HEK293 (cell line): ENCODE results near the gene ZNF692.
"Not testable (repeated sequence)": the region's sequence is repeated elsewhere in the genome, so short reads cannot be mapped to it uniquely, and the experiment has no call there.

Source experiments
- CTCF ChIA-PET: fragments of 350-600 bp; formaldehyde crosslinking; extraction: SDS; loops from one replicate; lab custom pipeline; 2021; ENCODE audit warnings: antibody characterized with exemption; lab: Yijun Ruan, JAX
- POLR2A ChIA-PET: fragments of 300-600 bp; formaldehyde crosslinking; extraction: SDS; loops from one replicate; lab custom pipeline; 2020; ENCODE audit warnings: antibody characterized with exemption, inconsistent platforms; lab: Yijun Ruan, JAX
- H3K27ac ChIP-seq: fragments of 200-500 bp; sonication (Bioruptor generic); 2 replicates; pipeline ENCODE4 v1.5.1; 2014; ENCODE audit warnings: low read depth, low read length, control low read depth, inconsistent platforms; ENCODE audit errors: extremely low read depth
- H3K36me3 ChIP-seq, 2 experiments: fragments of 200-500 bp in 1 of 2; sonication (Bioruptor generic) in 1 of 2; 1 replicate in 1 of 2; 2 replicates in 1 of 2; pipeline ENCODE4 v1.5.1; 2014 to 2017; ENCODE audit warnings: inconsistent platforms in 2 of 2, low read length in 2 of 2; ENCODE audit not compliant: control insufficient read depth in 2 of 2, insufficient read depth in 1 of 2
- H3K4me1 ChIP-seq: fragments of 200-500 bp; sonication (Bioruptor generic); 2 replicates; pipeline ENCODE4 v1.5.1; 2014; ENCODE audit warnings: mild to moderate bottlenecking, low read length, inconsistent platforms; ENCODE audit not compliant: control insufficient read depth, insufficient read depth
- H3K4me3 ChIP-seq: 2 replicates; pipeline ENCODE4 v1.5.1; 2011; ENCODE audit warnings: low read depth, mild to moderate bottlenecking, control low read depth, low read length, moderate library complexity
- H3K9me3 ChIP-seq: fragments of 200-500 bp; sonication (Bioruptor generic); 2 replicates; pipeline ENCODE4 v1.5.1; 2014; ENCODE audit warnings: low read depth, low read length, inconsistent platforms; ENCODE audit not compliant: control insufficient read depth, insufficient read depth
- ZNF112 ChIP-seq: fragments of 450-650 bp; formaldehyde crosslinking; IDR thresholded peaks from 2 replicates; pipeline ENCODE4 v1.5.0; 2017; ENCODE audit warnings: missing biosample characterization, missing genetic modification characterization
- ZNF341 ChIP-seq: fragments of 450-650 bp; formaldehyde crosslinking; IDR thresholded peaks from 2 replicates; pipeline ENCODE4; 2016; ENCODE audit warnings: low read depth, missing biosample characterization, missing genetic modification characterization
- ZNF416 ChIP-seq: fragments of 450-650 bp; formaldehyde crosslinking; IDR thresholded peaks from 2 replicates; pipeline ENCODE4 v1.5.1; 2016; ENCODE audit warnings: missing biosample characterization, missing genetic modification characterization
- ZNF501 ChIP-seq: fragments of 450-650 bp; formaldehyde crosslinking; IDR thresholded peaks from 2 replicates; pipeline ENCODE4 v1.5.1; 2016; ENCODE audit warnings: missing biosample characterization, missing genetic modification characterization
- ZNF561 ChIP-seq: fragments of 450-650 bp; IDR thresholded peaks from 2 replicates; pipeline ENCODE4 v1.5.1; 2018; ENCODE audit warnings: missing biosample characterization, missing genetic modification characterization, borderline replicate concordance
- ZNF654 ChIP-seq: fragments of 450-650 bp; formaldehyde crosslinking; IDR thresholded peaks from 2 replicates; pipeline ENCODE4 v1.5.1; 2016; ENCODE audit warnings: low read depth, missing biosample characterization, missing genetic modification characterization
- ZNF677 ChIP-seq: fragments of 450-650 bp; IDR thresholded peaks from 2 replicates; pipeline ENCODE4 v1.5.0; 2018; ENCODE audit warnings: missing biosample characterization, mild to moderate bottlenecking, missing genetic modification characterization, moderate library complexity
- ZNF785 ChIP-seq: fragments of 450-650 bp; formaldehyde crosslinking; IDR thresholded peaks from 2 replicates; pipeline ENCODE4 v1.5.1; 2016; ENCODE audit warnings: missing biosample characterization, missing genetic modification characterization
- TF ChIP-seq, protein P1 (sequence below): fragments of 450-650 bp; formaldehyde crosslinking; IDR thresholded peaks from 2 replicates; pipeline ENCODE4 v1.5.1; 2016; ENCODE audit warnings: missing biosample characterization, missing genetic modification characterization, borderline replicate concordance

Gene ZNF692

DNA sequence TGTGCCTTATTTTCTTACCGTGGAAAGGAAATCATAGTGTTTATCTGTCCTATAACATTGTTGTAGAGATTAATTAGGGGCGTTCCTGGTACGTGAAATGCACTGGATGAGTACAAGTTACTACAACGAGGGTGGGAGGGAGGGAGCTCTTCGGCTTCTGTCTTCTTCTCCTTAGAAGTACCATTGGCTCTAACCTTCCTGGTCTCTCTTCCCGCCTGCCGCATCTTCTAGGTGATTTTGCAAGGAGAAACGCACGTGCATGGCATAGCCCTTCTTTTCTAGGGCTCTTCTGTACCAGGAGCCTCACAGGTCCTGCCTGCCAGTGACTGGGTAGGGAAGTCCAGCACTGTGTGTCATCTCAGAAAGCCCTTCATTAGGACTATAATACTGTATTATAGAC, 50.0 kb downstream of the ZNF692 start:
- H3K27ac ChIP-seq, result no peak overlapping the region
- no peaks in the 10 kb centered on the region for H3K9me3 ChIP-seq
- ChIA-PET POLR2A (no interaction called here), CTCF (interaction anchor here (0.6 to 1.0 kb wide), 2 partner anchors 8 to 186 kb away, joined by 3 read pairs; no protein-coding TSS in a partner anchor)
- H3K4me1 ChIP-seq, result no peaks in the 10 kb centered on the region
- H3K4me3 ChIP-seq, result no peak overlapping the region
- no peak for TF ChIP-seq ZNF677
- H3K36me3 ChIP-seq, result peaks cover 0 to 17% of the 10 kb centered on the region in 2 experiments; a peak in 1 of 3 replicates

DNA sequence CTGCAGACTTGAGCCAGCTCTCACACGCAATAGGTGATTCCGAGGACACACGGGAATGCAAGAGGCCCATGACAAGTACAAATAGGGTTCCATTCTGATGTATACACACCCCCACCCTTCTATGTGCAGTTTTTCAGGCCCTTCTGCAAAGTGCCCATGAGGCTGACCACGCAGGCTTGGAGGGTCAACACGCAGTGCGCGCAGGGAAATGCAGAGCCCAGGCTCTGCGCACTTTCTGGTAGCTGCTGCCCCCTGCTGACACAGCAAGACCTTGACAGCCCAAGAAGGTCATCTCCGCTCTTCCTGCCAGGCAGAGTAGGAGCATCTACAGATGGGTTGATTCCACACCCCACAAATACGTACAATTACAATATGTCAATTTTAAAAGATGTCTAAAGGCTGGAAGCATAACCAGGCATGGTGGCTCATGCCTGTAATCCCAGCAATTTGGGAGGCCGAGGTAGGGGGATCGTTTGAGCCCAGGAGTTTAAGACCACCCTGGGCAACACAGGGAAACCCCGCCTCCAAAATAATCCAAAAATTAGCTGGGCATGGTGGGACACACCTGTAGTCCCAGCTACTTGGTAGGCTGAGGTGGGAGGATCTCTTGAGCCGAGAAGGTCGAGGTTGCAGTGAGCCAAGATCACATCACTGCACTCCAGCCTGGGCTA, 51.7 kb downstream of the ZNF692 start:
- CTCF ChIA-PET, result interaction anchor here (0.6 to 3.5 kb wide), 5 partner anchors 114 to 397 kb away, joined by 3 to 25 read pairs (median 4); no protein-coding TSS in a partner anchor
- Histone ChIP-seq H3K4me3 (no peak overlapping the region), H3K27ac (no peak overlapping the region)

DNA sequence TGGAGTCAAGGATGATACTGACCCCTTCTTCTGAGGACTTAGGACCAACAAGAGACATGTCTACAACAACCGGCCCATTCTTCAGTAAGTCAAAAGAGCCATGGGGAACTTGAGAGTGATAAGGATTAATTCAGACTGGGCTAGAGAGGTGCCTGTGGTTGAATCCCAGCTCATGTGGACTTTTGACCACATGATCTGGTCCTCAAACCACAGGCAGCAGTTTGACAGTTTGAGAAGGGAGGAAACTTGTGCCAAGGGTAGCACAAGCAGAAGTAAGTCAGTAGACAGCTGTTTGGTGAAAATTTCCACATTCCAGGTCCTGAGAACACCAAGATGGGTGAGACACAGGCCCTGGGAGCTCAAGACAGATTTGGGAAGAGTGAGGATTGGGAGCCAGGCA, 53.0 kb downstream of the ZNF692 start:
- Histone ChIP-seq H3K4me3 (no peak overlapping the region), H3K27ac (no peak overlapping the region), H3K9me3 (no peaks in the 10 kb centered on the region), H3K36me3 (no peaks in the 10 kb centered on the region), H3K4me1 (no peaks in the 10 kb centered on the region)
- TF ChIP-seq ZNF785, result no peak
- no peak for TF ChIP-seq ZNF416 (tag by site-specific recombination)
- TF ChIP-seq, protein P1, sequence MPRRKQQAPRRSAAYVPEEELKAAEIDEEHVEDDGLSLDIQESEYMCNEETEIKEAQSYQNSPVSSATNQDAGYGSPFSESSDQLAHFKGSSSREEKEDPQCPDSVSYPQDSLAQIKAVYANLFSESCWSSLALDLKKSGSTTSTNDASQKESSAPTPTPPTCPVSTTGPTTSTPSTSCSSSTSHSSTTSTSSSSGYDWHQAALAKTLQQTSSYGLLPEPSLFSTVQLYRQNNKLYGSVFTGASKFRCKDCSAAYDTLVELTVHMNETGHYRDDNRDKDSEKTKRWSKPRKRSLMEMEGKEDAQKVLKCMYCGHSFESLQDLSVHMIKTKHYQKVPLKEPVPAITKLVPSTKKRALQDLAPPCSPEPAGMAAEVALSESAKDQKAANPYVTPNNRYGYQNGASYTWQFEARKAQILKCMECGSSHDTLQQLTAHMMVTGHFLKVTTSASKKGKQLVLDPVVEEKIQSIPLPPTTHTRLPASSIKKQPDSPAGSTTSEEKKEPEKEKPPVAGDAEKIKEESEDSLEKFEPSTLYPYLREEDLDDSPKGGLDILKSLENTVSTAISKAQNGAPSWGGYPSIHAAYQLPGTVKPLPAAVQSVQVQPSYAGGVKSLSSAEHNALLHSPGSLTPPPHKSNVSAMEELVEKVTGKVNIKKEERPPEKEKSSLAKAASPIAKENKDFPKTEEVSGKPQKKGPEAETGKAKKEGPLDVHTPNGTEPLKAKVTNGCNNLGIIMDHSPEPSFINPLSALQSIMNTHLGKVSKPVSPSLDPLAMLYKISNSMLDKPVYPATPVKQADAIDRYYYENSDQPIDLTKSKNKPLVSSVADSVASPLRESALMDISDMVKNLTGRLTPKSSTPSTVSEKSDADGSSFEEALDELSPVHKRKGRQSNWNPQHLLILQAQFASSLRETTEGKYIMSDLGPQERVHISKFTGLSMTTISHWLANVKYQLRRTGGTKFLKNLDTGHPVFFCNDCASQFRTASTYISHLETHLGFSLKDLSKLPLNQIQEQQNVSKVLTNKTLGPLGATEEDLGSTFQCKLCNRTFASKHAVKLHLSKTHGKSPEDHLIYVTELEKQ (tag by site-specific recombination), result no peak
- no peak for TF ChIP-seq ZNF341 (tag by site-specific recombination)
- TF ChIP-seq ZNF112 (tag by site-specific recombination), result no peak
- CTCF ChIA-PET, result interaction anchor here (1.2 to 3.5 kb wide), 2 partner anchors 183 to 186 kb away, joined by 3 to 25 read pairs; no protein-coding TSS in a partner anchor
- POLR2A ChIA-PET, result no interaction called here

More for the DNA sequence above, 51.7 kb downstream of the ZNF692 start:
- peaks cover 0 to 5% of the 10 kb centered on the region in 2 experiments; a peak in 1 of 3 replicates for H3K36me3 ChIP-seq
- TF ChIP-seq ZNF561 (tag by site-specific recombination) (no peak), ZNF654 (tag by site-specific recombination) (peak; percentile 36)
- no peaks in the 10 kb centered on the region for H3K4me1 ChIP-seq
- POLR2A ChIA-PET, result no interaction called here
- no peaks in the 10 kb centered on the region for H3K9me3 ChIP-seq

DNA sequence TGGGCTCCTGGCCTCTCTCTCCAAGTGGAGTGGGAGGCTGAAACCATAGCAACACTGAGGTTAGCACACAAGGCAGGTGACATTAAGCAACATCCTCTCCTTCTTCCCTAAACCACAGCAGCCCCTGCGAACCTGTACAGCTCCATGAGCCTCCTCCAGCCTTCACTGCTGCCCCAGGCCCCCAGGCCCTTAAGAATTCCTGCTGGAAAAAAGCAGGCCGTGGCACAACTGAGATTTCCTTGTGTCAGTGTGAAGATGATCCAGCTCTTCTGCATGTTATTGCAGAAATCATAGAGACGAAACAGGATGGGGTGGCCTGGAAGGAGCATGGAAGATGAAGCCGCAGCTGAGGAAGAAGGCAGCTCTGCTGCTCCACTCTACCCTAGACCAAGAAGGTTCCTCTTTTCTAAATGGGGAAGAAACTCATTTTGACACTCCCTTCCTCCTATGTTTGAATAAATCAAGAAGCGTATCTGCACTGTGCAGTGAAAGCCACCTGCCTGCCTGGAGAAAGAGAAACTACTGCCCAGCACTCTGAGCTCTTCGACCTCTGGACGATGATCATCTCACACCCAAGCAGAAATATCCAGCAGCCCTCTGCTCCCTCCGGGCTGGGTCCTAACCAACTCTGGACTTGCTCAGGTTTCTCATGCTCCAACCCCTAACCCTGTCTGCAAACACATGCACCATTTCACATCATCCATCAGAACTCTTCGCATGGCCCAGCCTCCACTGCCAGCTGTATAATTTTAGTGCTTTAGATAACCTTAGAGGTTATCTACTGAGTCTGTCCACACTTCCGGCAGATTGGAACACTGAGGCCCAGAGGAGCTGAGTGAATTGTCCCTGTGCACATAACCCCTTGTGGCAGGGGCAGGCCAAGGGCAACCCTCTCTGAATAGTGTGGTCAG, 53.9 kb downstream of the ZNF692 start:
- ChIA-PET POLR2A (no interaction called here), CTCF (interaction anchor here (1.2 to 3.5 kb wide), 2 partner anchors 182 to 185 kb away, joined by 3 to 25 read pairs; no protein-coding TSS in a partner anchor)
- Histone ChIP-seq H3K27ac (no peak overlapping the region), H3K4me3 (no peak overlapping the region), H3K36me3 (no peaks in the 10 kb centered on the region), H3K9me3 (no peaks in the 10 kb centered on the region), H3K4me1 (no peaks in the 10 kb centered on the region)
- TF ChIP-seq ZNF501 (tag by site-specific recombination), result no peak

DNA sequence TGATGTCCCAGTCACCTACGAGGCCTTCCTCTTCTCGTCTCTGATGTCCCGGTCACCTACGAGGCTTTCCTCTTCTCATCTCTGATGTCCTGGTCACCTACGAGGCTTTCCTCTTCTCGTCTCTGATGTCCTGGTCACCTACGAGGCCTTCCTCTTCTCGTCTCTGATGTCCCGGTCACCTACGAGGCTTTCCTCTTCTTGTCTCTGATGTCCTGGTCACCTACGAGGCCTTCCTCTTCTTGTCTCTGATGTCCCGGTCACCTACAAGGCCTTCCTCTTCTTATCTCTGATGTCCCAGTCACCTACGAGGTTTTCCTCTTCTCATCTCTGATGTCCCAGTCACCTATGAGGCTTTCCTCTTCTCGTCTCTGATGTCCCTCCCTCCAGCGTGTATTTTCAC, 55.4 kb downstream of the ZNF692 start:
- H3K27ac ChIP-seq, result not testable (repeated sequence)

More for the DNA sequence above, 55.4 kb downstream of the ZNF692 start:
- H3K4me1 ChIP-seq, H3K36me3 ChIP-seq, POLR2A ChIA-PET, H3K4me3 ChIP-seq, H3K9me3 ChIP-seq, CTCF ChIA-PET: not testable (repeated sequence)
